ENCODE results near the gene LGALSL.

LGALSL gene
- total RNA-seq: 0.92 to 1.2 reads per million in 2 donors

DNA sequence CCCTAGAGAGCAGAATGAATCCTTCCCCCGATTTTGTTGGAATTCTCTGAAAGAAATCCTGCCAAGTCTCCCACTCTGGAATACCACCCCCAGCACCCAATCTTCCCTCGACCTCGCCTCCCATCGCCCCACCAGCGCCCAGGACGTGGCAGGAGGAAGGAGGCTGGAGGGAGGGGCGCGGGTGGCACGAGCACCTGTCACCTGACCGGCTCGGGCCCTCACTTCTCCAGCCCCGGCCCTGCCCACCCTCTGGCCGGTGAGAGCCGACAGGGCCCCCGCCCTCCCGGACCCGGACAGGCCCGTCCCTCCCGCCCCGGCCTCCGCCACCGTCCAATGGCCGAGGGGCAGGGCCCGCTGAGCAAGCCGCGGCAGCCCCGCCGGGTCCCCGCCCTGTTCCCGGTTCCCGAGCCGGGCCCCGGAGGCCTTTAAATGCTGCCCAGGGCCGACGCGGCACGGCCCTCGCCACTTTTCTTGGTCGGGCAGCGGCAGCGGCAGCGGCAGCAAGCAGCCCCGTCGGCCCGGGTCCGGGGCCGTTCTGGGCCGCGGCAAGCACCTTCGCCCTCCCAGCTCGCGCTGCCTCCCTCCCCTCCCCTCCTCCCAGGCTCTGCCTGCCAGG is at the start of gene LGALSL:
TSS of gene LGALSL (plus strand) at position 393 of the 616 bp plus-strand sequence. CDS start 384 bp downstream, outside the sequence.
- no peak for DNase-seq

DNA sequence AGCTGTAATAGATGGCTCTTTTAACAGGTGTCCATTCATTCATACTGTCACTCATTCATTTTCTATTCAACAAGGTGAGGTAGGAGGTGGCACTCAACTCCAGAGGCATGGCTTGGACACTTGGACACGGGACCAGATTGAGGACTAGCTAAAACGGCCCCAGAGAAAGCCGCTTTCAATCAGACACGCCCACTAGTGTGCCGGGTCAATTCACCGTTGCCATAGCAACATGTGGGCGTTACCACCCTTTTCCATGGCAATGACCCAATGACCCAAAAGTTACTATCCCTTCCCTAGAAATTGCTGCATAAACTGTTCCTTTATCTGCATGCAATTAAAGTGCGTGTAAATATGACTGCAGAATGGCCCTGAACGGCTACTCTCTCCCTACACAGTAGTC is 49.2 kb upstream of the LGALSL start:
- DNase-seq: no peak

- DNase-seq: no peak
Measured at GRCh38 chr2:64405581-64406406, 48.2 kb upstream of the LGALSL start.

GRCh38 chr2:64406407-64406774 is 47.6 kb upstream of the LGALSL start:
- no peak for DNase-seq

DNA sequence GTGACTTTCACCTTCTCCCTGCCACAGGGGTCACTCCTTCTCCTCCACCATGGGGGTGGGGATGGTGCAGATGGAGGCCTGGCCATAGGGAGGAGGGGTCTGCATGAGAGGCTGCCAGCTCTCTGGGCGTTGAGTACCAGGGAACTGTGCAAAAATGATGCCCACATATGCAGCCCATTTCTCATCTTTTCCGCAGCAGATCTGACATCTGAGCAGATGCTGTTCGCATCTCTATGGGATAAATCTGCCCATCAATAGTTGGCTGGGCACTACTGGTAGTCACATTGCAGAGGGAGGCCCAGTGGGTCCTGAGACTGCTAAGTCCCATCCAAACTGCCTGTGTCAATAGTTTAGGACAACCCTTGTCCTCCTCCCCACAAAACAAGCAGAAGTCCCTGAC is 45.9 kb upstream of the LGALSL start:
- no peak for DNase-seq

DNA sequence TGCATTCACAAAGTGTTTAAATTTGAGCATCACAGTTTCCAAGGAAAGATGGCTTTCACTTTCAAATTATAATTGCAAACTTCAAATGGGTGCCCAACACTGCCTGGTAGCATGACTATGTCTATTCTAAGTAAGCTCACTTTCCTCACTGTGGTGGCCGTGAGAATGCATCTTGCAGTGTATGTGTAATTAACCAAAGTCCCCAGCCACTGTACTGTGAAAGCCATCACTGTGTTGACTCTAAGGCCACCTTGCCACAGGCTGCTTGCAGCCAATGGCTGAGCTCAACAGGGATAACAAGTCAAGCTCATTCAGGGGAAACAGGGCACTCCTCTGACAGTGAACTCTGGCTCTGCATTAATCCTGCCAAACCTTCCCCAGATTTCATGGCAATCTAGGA is 43.3 kb upstream of the LGALSL start:
- no peak for DNase-seq

- no peak for DNase-seq
Measured at GRCh38 chr2:64412671-64413070, 41.3 kb upstream of the LGALSL start.

DNA sequence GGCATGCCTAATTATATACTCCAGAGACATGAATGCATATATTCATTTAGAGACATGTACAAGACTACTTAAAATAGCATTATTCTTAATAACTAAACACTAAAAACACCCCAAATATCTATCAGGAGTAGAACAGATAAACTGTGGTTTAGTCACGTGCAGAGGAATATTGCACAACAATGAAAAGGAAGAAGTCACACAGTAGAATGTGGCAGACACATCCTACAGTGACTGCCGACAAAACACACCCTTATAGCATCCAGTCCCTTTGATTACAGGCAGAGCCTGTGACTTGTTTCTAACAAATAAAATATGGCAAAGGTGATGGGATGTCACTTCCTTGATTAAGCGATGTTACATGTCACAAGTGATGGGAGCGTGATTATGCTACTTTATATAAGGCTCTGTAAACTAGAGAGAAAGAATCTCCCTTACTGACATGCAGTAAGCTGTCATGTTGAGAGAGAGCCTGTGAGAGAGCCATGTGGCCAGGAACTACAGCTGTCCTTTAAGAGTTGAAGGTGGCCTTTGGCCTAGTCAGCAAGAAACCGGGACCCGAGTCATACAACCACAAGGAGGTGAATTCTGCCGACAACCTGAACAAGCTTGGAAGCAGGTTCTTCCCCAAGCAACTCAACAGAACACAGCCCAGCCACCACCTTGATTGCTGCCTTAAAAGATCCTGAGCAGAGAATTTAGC is 39.1 kb upstream of the LGALSL start:
- DNase-seq: no peak

- no peak for DNase-seq
Measured at GRCh38 chr2:64417624-64418023, 36.3 kb upstream of the LGALSL start.

- DNase-seq: no peak
Measured at GRCh38 chr2:64419596-64420165, 34.3 kb upstream of the LGALSL start.

GRCh38 chr2:64420677-64421076 is 33.3 kb upstream of the LGALSL start:
- DNase-seq: no peak

- DNase-seq: no peak
Measured at GRCh38 chr2:64421201-64421600, 32.8 kb upstream of the LGALSL start.

DNA sequence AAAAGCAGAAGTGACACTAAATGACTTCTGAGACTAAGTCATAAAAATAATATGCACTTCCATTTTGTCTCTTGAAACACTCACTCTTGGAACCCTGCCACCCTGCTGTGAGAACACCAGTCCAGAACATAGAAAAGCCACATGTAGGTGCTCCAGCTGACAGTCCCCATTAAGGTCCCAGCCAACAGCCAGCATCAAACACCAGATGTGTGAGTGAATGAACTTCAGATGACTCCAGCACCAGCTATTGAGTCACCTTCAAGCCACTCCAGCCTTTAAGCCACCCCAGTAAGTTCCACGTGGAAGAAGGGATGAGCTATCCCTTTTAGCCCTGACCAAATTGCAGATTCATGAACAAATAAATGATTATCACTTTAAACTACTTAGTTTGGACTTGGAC is 31.5 kb upstream of the LGALSL start:
- DNase-seq: no peak

GRCh38 chr2:64423303-64423702 is 30.7 kb upstream of the LGALSL start:
- DNase-seq: no peak

GRCh38 chr2:64424416-64424987 is 29.5 kb upstream of the LGALSL start:
- no peak for DNase-seq

DNA sequence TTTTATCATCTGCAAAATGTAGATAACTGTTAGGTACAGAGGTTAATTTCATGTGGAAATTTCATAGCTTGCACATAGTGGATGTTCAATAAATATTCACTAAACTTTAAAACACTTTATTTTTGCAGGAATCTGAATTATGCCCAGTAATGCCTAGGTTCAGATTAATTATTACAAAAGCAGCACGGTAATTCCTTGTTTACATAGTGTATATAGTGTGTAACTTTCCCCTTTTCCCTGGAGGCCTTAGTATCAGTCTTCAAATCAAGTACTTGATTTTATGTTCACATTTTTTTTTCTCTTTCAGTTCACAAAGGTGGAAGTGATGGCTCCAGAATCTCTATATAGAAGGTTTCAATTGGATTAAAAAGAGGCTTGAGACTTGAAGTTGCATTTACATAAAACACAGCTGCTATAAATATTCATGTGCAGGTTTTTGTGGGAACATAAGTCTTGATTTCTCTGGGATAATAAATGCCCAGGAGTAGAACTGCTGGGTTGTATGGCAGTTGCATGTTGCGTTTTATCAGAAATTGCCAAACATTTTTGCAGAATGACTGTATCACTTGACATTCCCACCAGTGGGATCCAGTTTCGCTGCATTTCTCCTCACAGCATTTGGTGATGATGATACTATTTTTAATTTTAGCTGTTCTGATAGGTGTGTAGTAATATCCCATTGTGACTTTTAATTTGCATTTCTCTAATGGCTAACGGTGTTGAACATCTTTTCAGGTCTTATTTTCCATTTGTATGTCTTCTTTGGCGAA is 27.6 kb upstream of the LGALSL start:
- no peak for DNase-seq

DNA sequence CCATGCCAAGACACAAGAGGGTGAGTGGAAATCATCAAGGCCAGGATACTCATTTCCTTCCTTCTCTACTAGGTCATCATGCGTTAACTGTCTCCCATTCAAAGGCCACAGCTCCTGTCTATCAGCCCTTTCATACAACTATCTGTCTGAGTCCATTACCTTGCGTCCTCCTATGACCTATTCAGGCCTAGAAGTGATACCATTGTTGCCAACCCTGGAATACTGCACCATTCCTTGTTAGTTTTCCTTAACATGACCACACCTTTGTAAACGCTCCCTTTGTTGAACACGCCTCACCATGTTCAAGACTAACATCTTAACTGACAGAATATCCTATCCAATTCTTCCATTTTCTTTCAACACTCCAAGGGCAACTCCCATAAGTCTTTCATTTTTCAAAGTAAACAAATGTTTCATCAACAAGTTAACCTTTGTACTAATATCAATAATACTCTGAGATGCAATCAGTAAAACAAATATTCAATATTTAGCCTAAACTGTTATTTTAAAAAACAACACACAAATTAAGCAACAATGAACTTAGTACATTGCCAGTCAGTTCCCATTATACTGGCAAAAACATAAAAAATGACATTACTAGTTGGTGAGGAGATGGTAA is 19.8 kb upstream of the LGALSL start:
- DNase-seq: no peak

GRCh38 chr2:64437883-64438282 is 16.1 kb upstream of the LGALSL start:
- DNase-seq: no peak

- DNase-seq: no peak
Measured at GRCh38 chr2:64439194-64439593, 14.8 kb upstream of the LGALSL start.

- no peak for DNase-seq
Measured at GRCh38 chr2:64440843-64441242, 13.1 kb upstream of the LGALSL start.

- no peak for DNase-seq
Measured at GRCh38 chr2:64442277-64442676, 11.7 kb upstream of the LGALSL start.

Measured in activated gamma-delta T cell (primary cell).